K562 (cell line): ENCODE results near the gene SLCO2B1. TPM values are rescaled to one million over a fixed set of nuclear protein-coding genes. Genes with fewer than 3 reads are reported as not detected.

Experiments used
- ATF3 ChIP-seq, 2 experiments: fragments of 450-650 bp in 1 of 2; sonication (generic) in 1 of 2; formaldehyde crosslinking in 1 of 2; IDR thresholded peaks in 1 of 2; conservative IDR thresholded peaks in 1 of 2; 2 replicates each; pipeline versions ENCODE4 v1.6.1 to v1.8.1; 2016 to 2023; ENCODE audit warnings: mild to moderate bottlenecking in 2 of 2, moderate library complexity in 2 of 2, inconsistent platforms in 1 of 2, missing genetic modification reagents in 1 of 2
- BCLAF1 ChIP-seq, 2 experiments: fragments of 450-650 bp in 1 of 2; IDR thresholded peaks; 2 replicates each; pipeline ENCODE4 v1.6.1; 2011 to 2017; ENCODE audit warnings: low read depth in 2 of 2, antibody characterized with exemption in 1 of 2, borderline replicate concordance in 1 of 2, low read length in 1 of 2, mild to moderate bottlenecking in 1 of 2, mixed read lengths in 1 of 2; ENCODE audit not compliant: control insufficient read depth in 1 of 2
- ELF2 ChIP-seq: fragments of 250-450 bp; sonication (Bioruptor Pico); IDR thresholded peaks from 2 replicates; pipeline ENCODE4 v1.5.0; 2021; ENCODE audit warnings: mild to moderate bottlenecking
- GABPB1 ChIP-seq: sonication (generic); formaldehyde crosslinking; IDR thresholded peaks from 2 replicates; pipeline ENCODE4 v1.8.0; 2022; ENCODE audit warnings: mild to moderate bottlenecking, missing genetic modification reagents
- KLF1 ChIP-seq: fragments of 450-650 bp; IDR thresholded peaks from 2 replicates; pipeline ENCODE4 v1.6.1; 2016; ENCODE audit warnings: missing genetic modification characterization, missing compliant biosample characterization
- TARDBP ChIP-seq: fragments of 450-650 bp; IDR thresholded peaks from 2 replicates; pipeline ENCODE4 v1.6.1; 2016
- ZNF133 ChIP-seq: fragments of 250-450 bp; sonication (Bioruptor Pico); IDR thresholded peaks from 2 replicates; pipeline ENCODE4 v1.4.0; 2020; ENCODE audit warnings: mild to moderate bottlenecking
- ZNF407 ChIP-seq: fragments of 450-650 bp; IDR thresholded peaks from 2 replicates; pipeline ENCODE4 v1.6.1; 2016; ENCODE audit warnings: low read depth
- ZNF512 ChIP-seq: IDR thresholded peaks from 2 replicates; pipeline ENCODE4 v1.6.1; 2016; ENCODE audit warnings: missing genetic modification characterization, missing compliant biosample characterization
- ZNF583 ChIP-seq: fragments of 250-450 bp; sonication (Bioruptor Pico); IDR thresholded peaks from 2 replicates; pipeline ENCODE4 v1.4.0; 2020
- polyA plus RNA-seq, 8 experiments: library from polyadenylated mRNA; depleted of rRNA in 4 of 8; stranded (reverse) in 5 of 8; unstranded in 3 of 8; fragments of >200 nt; fragmentation: Nextera tagmentation in 2 of 8; fragmentation: Illumina TruSeq in 1 of 8; extraction: Ambion mirVana in 2 of 8; extraction: Trizol in 1 of 8; gene quantifications; 2 replicates each; pipeline versions ENCODE4 v1.2.1 to v1.2.3, GENCODE V29; 2011 to 2014; ENCODE audit warnings: inconsistent platforms in 1 of 8, missing spikeins in 1 of 8
- total RNA-seq, 7 experiments: library from RNA; depleted of rRNA in 6 of 7; stranded (reverse); fragments of >200 nt in 6 of 7; fragmentation: Illumina TruSeq in 2 of 7; extraction: Trizol in 2 of 7; gene quantifications; 2 replicates each; pipeline versions ENCODE4 v1.2.1 to v1.2.3, GENCODE V29; 2011 to 2021; ENCODE audit warnings: low replicate concordance in 1 of 7

Gene SLCO2B1
- total and polyA plus RNA-seq, 9 of the 15 experiments (the other 6 are each of a cell fraction or from before 2014, with no cell fraction given): 0.70 to 14.7 (median 7.6) TPM

- TF ChIP-seq ZNF407: no peak
- no peak for TF ChIP-seq ZNF583 (CRISPR knock-in tag)
- TF ChIP-seq ELF2 (CRISPR knock-in tag): no peak
- no peak for TF ChIP-seq GABPB1 (CRISPR knock-in tag)
- TF ChIP-seq ZNF512 (tag): no peak
- TF ChIP-seq TARDBP: 0 out of 2 replicates have a peak, but pooled peaks have one; percentile 41
- no peak for TF ChIP-seq KLF1 (tag)
- no peak for TF ChIP-seq ZNF133
- TF ChIP-seq ATF3 (IDR thresholded peaks at IDR 0.05): peak; percentile 40; the same call in 1 of the 2 replicates
- TF ChIP-seq ATF3 (CRISPR knock-in tag; conservative IDR thresholded peaks at IDR 0.05): no peak
- no peak for TF ChIP-seq BCLAF1 (IDR thresholded peaks at IDR 0.05; ENCODE audit: borderline replicate concordance in 1 of 2, control insufficient read depth in 1 of 2, low read depth in 2 of 2, low read length in 1 of 2)
These were observed 10.4 kb upstream of the SLCO2B1 start (continued) for GRCh38 chr11:75140269-75141138.
